GM21526 (cell line): ENCODE data around the gene PALM.

Experiments
- ATAC-seq: cut with Tn5 transposase; IDR thresholded peaks from one replicate; pipeline ENCODE4 v1.9.1; 2021; ENCODE audit warnings: moderate library complexity; ENCODE audit not compliant: unreplicated experiment, low FRiP score

Gene PALM

GRCh38 chr19:750640-751423 lies 42.1 kb downstream of the PALM start, which contains the start of gene MISP:
Gene MISP (plus strand): TSS chr19:751112. CDS start chr19:756947, 5,835 bp downstream.
- no peak for ATAC-seq

GRCh38 chr19:751501-752341 lies 43.0 kb downstream of the PALM start:
- ATAC-seq: no peak

DNA sequence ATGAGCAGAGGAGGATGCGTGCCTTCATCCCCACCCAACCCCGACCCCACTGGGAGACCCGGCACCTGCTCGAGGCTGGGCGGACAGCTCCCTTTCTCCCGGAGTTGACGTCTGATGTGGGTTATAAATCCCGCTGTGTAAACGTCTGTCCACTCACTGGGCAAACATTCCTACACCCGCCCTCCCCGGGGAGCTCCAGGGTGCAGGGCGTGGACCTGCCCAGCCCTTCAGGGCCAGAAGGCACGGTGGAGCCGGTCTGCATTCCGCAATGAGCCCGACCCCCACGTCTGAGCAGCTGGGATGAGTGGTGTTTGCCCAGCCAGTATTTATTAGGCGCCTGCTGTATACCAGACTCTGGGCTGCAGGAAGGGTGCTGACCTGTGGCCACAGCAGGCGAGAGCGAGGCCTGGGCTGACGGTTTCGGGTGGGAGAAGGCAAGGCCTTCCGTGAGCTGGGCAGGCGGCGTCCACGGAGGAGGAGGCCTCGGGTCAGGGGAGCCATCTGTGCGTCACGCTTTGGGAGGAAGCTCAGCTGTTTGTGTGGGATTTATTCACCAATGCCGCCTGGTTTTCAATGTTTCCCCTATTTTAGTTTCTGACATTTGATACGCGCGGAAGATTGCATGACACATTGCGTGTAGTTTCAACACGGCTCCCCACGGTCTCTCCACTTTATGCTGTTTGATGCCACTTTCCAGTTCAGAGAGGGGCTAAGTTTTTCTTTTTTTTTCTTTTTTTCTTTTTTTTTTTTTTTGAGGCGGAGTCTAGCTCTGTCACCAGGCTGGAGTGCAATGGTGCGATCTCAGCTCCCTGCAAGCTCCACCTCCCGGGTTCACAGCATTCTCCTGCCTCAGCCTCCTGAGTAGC lies 44.1 kb downstream of the PALM start:
- no peak for ATAC-seq

GRCh38 chr19:754530-754929 lies 45.8 kb downstream of the PALM start:
- ATAC-seq: no peak

- ATAC-seq: no peak
These were observed 46.3 kb downstream of the PALM start for GRCh38 chr19:755063-755462.

DNA sequence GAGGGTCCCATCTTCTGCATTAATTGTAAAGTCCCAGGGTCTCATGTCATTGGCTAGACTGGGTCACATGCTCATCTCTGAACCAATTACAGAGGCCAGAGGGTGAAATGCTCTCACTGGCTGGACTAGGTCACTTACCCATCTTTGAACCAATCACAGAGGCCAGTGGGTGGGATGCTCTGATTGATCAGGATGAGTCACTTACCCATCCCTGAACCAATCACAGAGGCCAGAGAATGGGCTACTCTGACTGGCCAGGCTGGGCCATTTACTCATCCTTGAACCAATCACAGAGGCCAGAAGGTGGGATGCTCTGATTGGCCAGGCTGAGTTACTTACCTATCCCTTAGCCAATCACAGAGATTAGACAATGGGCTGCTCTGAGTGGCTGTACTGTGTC lies 47.5 kb downstream of the PALM start:
- ATAC-seq: no peak

- ATAC-seq: no peak
These were observed 48.3 kb downstream of the PALM start for GRCh38 chr19:756821-757688.

DNA sequence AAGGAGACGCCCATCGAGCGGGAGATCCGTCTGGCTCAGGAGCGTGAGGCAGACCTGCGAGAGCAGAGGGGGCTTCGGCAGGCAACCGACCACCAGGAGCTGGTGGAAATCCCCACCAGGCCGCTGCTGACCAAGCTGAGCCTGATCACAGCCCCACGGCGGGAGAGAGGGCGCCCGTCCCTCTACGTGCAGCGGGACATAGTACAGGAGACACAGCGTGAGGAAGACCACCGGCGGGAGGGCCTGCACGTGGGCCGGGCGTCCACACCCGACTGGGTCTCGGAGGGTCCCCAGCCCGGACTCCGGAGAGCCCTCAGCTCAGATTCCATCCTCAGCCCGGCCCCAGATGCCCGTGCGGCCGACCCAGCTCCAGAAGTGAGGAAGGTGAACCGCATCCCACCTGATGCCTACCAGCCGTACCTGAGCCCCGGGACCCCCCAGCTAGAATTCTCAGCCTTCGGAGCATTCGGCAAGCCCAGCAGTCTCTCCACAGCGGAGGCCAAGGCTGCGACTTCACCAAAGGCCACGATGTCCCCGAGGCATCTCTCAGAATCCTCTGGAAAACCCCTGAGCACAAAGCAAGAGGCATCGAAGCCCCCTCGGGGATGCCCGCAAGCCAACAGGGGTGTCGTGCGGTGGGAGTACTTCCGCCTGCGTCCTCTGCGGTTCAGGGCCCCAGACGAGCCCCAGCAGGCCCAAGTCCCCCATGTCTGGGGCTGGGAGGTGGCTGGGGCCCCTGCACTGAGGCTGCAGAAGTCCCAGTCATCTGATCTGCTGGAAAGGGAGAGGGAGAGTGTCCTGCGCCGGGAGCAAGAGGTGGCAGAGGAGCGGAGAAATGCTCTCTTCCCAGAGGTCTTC lies 49.3 kb downstream of the PALM start:
- no peak for ATAC-seq

DNA sequence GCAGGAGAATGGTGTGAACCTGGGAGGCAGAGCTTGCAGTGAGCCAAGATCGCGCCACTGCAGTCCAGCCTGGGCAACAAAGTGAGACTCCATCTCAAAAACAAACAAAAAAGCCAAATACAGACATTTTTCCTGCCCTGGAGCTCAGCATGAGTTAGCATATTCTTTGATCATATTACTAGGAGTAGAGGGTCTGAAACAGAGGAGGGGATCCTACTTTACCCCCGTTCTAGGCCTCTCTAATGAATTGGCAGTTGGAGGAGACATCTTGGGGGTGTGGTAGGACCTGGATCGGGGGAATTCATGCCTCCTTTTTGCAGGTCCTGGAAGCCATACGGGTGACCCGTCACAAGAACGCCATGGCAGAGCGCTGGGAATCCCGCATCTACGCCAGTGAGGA lies 54.4 kb downstream of the PALM start:
- ATAC-seq: no peak

GRCh38 chr19:763869-764268 lies 55.1 kb downstream of the PALM start:
- no peak for ATAC-seq

GRCh38 chr19:764301-764700 lies 55.6 kb downstream of the PALM start:
- no peak for ATAC-seq

GRCh38 chr19:765179-765738 lies 56.5 kb downstream of the PALM start:
- ATAC-seq: no peak

DNA sequence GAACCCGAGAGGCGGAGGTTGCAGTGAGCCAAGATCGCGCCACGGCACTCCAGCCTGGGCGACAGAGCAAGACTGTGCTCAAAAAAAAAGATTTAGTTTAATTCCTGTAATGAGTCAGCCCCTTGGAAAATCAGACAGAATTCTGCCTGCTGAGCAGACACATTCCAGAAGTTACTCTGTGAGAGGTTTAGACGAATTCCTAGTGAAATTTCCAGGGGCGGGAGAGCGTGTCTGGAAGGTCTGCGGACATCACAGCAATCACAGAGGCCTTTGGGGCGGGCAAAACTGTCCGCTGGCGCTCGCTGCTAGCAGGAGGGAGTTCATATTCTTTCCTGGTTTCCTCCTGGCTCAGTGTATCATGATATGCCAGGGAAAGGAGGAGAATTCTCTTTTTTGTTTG lies 59.7 kb downstream of the PALM start:
- ATAC-seq: no peak

GRCh38 chr19:769616-770015 lies 60.9 kb downstream of the PALM start:
- ATAC-seq: no peak

- no peak for ATAC-seq
These were observed 62.6 kb downstream of the PALM start for GRCh38 chr19:771332-771785.

DNA sequence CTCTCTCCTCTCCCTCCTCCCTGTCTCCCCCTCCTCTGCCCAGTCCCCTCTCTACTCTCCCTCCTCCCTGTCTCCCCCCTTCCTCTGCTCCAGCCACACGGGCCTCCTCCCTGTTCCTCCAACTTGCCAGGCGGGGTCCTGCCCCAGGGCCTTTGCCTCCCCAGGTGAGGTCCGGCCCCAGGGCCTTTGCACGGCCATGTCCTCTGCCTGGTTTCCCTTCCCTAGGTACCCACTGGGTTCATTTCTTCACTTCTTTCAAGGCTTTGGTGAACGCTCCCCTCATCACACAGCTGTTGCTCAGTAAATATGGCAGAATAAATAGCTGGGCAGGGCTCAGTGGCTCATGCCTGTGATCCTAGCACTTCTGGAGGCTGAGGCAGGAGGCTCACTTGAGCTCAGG lies 63.3 kb downstream of the PALM start:
- ATAC-seq: no peak

DNA sequence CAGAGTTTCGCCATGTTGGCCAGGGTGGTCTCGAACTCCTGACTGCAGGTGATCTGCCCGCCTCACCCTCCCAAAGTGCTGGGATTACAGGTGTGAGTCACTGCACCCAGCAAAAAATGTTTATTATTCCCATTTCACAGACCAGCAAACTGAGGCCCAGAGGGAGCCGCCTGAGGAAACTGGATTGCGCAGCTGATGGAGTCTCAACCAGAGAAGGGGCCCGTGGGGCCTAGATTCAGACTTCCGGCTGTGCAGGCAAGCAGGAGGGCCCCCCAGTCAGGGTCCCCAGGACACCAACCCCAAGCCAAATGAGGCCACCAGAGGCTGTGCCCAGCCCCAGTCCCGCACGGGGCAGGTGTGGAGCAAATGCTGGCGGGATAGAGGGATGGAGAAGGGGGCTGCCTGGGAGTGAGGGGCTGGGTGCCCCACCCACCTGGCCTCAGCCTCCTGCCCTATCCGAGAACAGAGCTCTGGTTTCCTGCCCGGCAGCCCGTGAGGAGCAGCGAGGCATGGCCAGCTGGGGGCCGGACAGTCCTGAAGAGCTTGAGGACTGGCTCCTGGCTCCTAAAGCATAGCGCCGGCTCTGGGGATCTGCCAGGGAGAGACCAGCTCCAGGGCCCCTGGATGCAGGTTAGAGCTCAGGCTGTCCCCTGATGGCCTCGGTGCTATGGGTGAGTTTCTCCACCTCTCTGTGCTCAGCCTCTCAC lies 64.1 kb downstream of the PALM start:
- no peak for ATAC-seq

- no peak for ATAC-seq
These were observed 67.8 kb downstream of the PALM start for GRCh38 chr19:776549-776948.
